HepG2 (cell line): ENCODE measurements around the gene TAF6. TPM values are rescaled to one million over a fixed set of nuclear protein-coding genes. Genes with fewer than 3 reads are reported as not detected.

Experiments used
- ASH2L ChIP-seq: fragments of 300-600, 200-600 bp; sonication (generic); IDR thresholded peaks from 2 replicates; pipeline ENCODE4 v1.7.0; 2017; ENCODE audit warnings: low read depth, mild to moderate bottlenecking, moderate library complexity, mixed read lengths, low read length; ENCODE audit not compliant: insufficient read length
- CBX1 ChIP-seq: IDR thresholded peaks from one replicate; pipeline ENCODE4 v1.6.1; 2016; ENCODE audit warnings: antibody characterized with exemption, low read depth
- DPF2 ChIP-seq: sonication (generic); formaldehyde crosslinking; IDR thresholded peaks from 2 replicates; pipeline ENCODE4 v1.4.0; 2020; ENCODE audit warnings: mild to moderate bottlenecking, low read depth, missing genetic modification reagents, borderline replicate concordance
- EZH2 ChIP-seq: conservative IDR thresholded peaks from 2 replicates; pipeline ENCODE4 v1.6.1; 2012; ENCODE audit warnings: mild to moderate bottlenecking, low read depth, low read length, moderate library complexity
- FIP1L1 ChIP-seq: fragments of 200-400 bp; formaldehyde crosslinking; IDR thresholded peaks from 2 replicates; pipeline ENCODE4 v1.6.1; 2018; ENCODE audit warnings: low read depth, mild to moderate bottlenecking, low read length, moderate library complexity, borderline replicate concordance; ENCODE audit not compliant: insufficient read depth
- FOXK2 ChIP-seq: fragments of 450-650 bp; IDR thresholded peaks from 2 replicates; pipeline ENCODE4 v1.6.1; 2016
- IRF2 ChIP-seq: IDR thresholded peaks from 2 replicates; pipeline ENCODE4 v1.6.1; 2018; ENCODE audit warnings: missing genetic modification reagents, missing compliant biosample characterization
- IRX3 ChIP-seq: sonication (generic); formaldehyde crosslinking; IDR thresholded peaks from 2 replicates; pipeline ENCODE4 v1.8.1; 2023; ENCODE audit warnings: mild to moderate bottlenecking, low read depth, missing genetic modification reagents, borderline replicate concordance
- KMT2B ChIP-seq: IDR thresholded peaks from 2 replicates; pipeline ENCODE4 v1.6.1; 2016; ENCODE audit warnings: missing genetic modification reagents, missing compliant biosample characterization
- MIER2 ChIP-seq: IDR thresholded peaks from 2 replicates; pipeline ENCODE4 v1.6.1; 2016; ENCODE audit warnings: missing biosample characterization, missing genetic modification reagents
- MNT ChIP-seq: fragments of 450-650 bp; IDR thresholded peaks from 2 replicates; pipeline ENCODE4 v1.6.1; 2016
- NFIC ChIP-seq: IDR thresholded peaks from 2 replicates; pipeline ENCODE4 v1.6.1; 2012; ENCODE audit warnings: mild to moderate bottlenecking, low read length, inconsistent platforms
- NR2F6 ChIP-seq, 2 experiments: IDR thresholded peaks; 2 replicates each; pipeline ENCODE4 v1.6.1; 2016; ENCODE audit warnings: antibody characterized with exemption in 1 of 2, mild to moderate bottlenecking in 1 of 2
- RCOR2 ChIP-seq: IDR thresholded peaks from 2 replicates; pipeline ENCODE4 v1.6.1; 2016; ENCODE audit warnings: missing biosample characterization, missing genetic modification reagents
- RFX5 ChIP-seq: IDR thresholded peaks from 2 replicates; pipeline ENCODE4 v1.6.1; 2011; ENCODE audit warnings: low read depth, low read length, improper control_type of control experiment
- SETDB1 ChIP-seq: sonication (generic); formaldehyde crosslinking; IDR thresholded peaks from 2 replicates; pipeline ENCODE4 v1.5.1; 2020; ENCODE audit warnings: missing genetic modification reagents, mild to moderate bottlenecking, borderline replicate concordance
- SNAI1 ChIP-seq: sonication (generic); formaldehyde crosslinking; IDR thresholded peaks from 2 replicates; pipeline ENCODE4 v1.5.0; 2020; ENCODE audit warnings: mild to moderate bottlenecking, missing genetic modification reagents, borderline replicate concordance
- U2AF2 ChIP-seq: fragments of 200-400 bp; formaldehyde crosslinking; IDR thresholded peaks from 2 replicates; pipeline ENCODE4 v1.6.1; 2017; ENCODE audit warnings: low read depth, mild to moderate bottlenecking, low read length
- ZMAT3 ChIP-seq: sonication (generic); formaldehyde crosslinking; conservative IDR thresholded peaks from 2 replicates; pipeline ENCODE4 v1.7.0; 2021; ENCODE audit warnings: missing genetic modification reagents
- ZMYM4 ChIP-seq: sonication (generic); formaldehyde crosslinking; IDR thresholded peaks from 2 replicates; pipeline ENCODE4 v1.8.1; 2023; ENCODE audit warnings: mild to moderate bottlenecking, missing genetic modification reagents
- ZNF138 ChIP-seq: sonication (generic); formaldehyde crosslinking; IDR thresholded peaks from 2 replicates; pipeline ENCODE4 v1.5.0; 2020; ENCODE audit warnings: mild to moderate bottlenecking, low read depth, missing genetic modification reagents
- ZNF333 ChIP-seq: sonication (generic); formaldehyde crosslinking; IDR thresholded peaks from 2 replicates; pipeline ENCODE4 v1.4.0; 2020; ENCODE audit warnings: mild to moderate bottlenecking, missing genetic modification reagents, borderline replicate concordance
- ZNF605 ChIP-seq: sonication (generic); formaldehyde crosslinking; IDR thresholded peaks from 2 replicates; pipeline ENCODE4 v1.8.0; 2022; ENCODE audit warnings: mild to moderate bottlenecking, missing genetic modification reagents
- ZNF720 ChIP-seq: sonication (generic); formaldehyde crosslinking; IDR thresholded peaks from 2 replicates; pipeline ENCODE4 v1.4.0; 2020; ENCODE audit warnings: missing genetic modification reagents
- ZNF841 ChIP-seq: sonication (generic); formaldehyde crosslinking; IDR thresholded peaks from 2 replicates; pipeline ENCODE4 v1.8.1; 2023; ENCODE audit warnings: missing genetic modification reagents, borderline replicate concordance
- ZNF878 ChIP-seq: sonication (generic); formaldehyde crosslinking; IDR thresholded peaks from 2 replicates; pipeline ENCODE4 v1.8.1; 2023; ENCODE audit warnings: mild to moderate bottlenecking, missing genetic modification reagents, moderate library complexity
- ZSCAN20 ChIP-seq: sonication (generic); formaldehyde crosslinking; IDR thresholded peaks from 2 replicates; pipeline ENCODE4 v1.4.0; 2020; ENCODE audit warnings: missing genetic modification reagents, mild to moderate bottlenecking, borderline replicate concordance
- polyA plus RNA-seq, 8 experiments: library from polyadenylated mRNA; depleted of rRNA in 3 of 8; stranded (reverse) in 7 of 8; unstranded in 1 of 8; fragments of >200 nt; fragmentation: Illumina TruSeq in 4 of 8; extraction: Trizol in 4 of 8; gene quantifications; 2 replicates each; pipeline versions ENCODE4 v1.2.1 to v1.2.3, GENCODE V29; 2011 to 2016; ENCODE audit warnings: low read depth in 4 of 8, missing spikeins in 1 of 8, mixed read lengths in 1 of 8; ENCODE audit not compliant: insufficient read depth in 1 of 8
- total RNA-seq, 5 experiments: library from RNA; depleted of rRNA; stranded (reverse); fragments of >200 nt; fragmentation: Illumina TruSeq; extraction: Trizol; gene quantifications; 2 replicates each; pipeline ENCODE4 v1.2.3, GENCODE V29; 2016; ENCODE audit warnings: low read depth in 1 of 5
- TF ChIP-seq, protein P1 (sequence below): sonication (generic); formaldehyde crosslinking; IDR thresholded peaks from 2 replicates; pipeline ENCODE4 v1.9.0; 2021; ENCODE audit warnings: missing genetic modification reagents, borderline replicate concordance

The TAF6 gene
- total and polyA plus RNA-seq, 2 of the 13 experiments (the other 11 are each of a cell fraction or from before 2014, with no cell fraction given) = 12.9 to 18.8 TPM

DNA sequence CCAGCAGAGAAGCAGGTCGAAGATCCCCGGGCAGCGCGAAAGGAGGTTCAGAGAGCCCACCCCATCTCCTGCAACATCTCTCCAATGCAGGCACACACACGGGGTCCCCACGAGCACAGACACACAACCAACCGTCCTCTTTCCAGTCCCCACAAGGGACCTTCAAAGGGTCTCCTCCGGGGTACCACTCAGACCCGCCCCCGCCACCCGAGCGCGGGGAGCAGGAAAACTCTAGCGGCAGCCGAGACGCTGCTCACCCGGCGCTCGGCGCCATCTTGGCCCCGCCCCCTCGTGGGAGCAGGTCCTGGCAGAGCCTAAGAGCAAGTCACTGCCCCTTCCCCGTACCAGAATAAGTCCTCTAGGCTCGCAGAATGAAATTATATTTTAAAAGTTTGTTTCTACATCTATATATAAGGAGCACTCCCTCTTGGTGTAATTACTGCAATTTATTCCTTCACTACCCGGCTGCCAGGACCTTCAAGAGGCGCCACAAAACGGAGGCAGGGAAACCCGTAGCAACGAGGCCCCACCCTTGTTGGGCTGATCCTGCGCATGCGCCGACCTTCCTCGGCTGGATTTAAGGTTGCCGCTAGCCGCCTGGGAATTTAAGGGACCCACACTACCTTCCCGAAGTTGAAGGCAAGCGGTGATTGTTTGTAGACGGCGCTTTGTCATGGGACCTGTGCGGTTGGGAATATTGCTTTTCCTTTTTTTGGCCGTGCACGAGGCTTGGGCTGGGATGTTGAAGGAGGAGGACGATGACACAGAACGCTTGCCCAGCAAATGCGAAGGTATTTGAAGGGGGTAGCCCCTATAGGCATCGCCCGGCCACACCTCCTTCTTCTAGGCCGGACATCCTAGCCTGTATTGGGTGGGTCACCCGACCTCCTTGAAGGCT lies at the start of gene TAF6, which contains the start of gene CNPY4 (continued):
- no peak for TF ChIP-seq IRX3 (CRISPR knock-in tag)
- TF ChIP-seq SETDB1 (CRISPR knock-in tag) = no peak
- no peak for TF ChIP-seq RFX5
- no peak; the same call in 1 of the 2 replicates for TF ChIP-seq ZMYM4 (CRISPR knock-in tag)
- TF ChIP-seq MNT = no peak
- peak; percentile 75 for TF ChIP-seq KMT2B (CRISPR knock-in tag)
- peak; percentile 31 for TF ChIP-seq IRF2 (CRISPR knock-in tag)
- no peak for TF ChIP-seq DPF2 (CRISPR knock-in tag)
- TF ChIP-seq, protein P1, sequence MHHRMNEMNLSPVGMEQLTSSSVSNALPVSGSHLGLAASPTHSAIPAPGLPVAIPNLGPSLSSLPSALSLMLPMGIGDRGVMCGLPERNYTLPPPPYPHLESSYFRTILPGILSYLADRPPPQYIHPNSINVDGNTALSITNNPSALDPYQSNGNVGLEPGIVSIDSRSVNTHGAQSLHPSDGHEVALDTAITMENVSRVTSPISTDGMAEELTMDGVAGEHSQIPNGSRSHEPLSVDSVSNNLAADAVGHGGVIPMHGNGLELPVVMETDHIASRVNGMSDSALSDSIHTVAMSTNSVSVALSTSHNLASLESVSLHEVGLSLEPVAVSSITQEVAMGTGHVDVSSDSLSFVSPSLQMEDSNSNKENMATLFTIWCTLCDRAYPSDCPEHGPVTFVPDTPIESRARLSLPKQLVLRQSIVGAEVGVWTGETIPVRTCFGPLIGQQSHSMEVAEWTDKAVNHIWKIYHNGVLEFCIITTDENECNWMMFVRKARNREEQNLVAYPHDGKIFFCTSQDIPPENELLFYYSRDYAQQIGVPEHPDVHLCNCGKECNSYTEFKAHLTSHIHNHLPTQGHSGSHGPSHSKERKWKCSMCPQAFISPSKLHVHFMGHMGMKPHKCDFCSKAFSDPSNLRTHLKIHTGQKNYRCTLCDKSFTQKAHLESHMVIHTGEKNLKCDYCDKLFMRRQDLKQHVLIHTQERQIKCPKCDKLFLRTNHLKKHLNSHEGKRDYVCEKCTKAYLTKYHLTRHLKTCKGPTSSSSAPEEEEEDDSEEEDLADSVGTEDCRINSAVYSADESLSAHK (CRISPR knock-in tag) = no peak
- TF ChIP-seq NR2F6 (IDR thresholded peaks at IDR 0.05) = no peak
- no peak for TF ChIP-seq NR2F6 (CRISPR knock-in tag; IDR thresholded peaks at IDR 0.05)
- TF ChIP-seq ZNF841 (CRISPR knock-in tag) = no peak
- TF ChIP-seq ZNF720 = no peak
- TF ChIP-seq ZNF878 (CRISPR knock-in tag) = 0 out of 2 replicates have a peak, but pooled peaks have one; percentile 59
- TF ChIP-seq EZH2 = no peak
- peak; percentile 84 for TF ChIP-seq ASH2L
- 0 out of 2 replicates have a peak, but pooled peaks have one; percentile 20 for TF ChIP-seq ZMAT3 (CRISPR knock-in tag)
- peak; percentile 92; the same call in 1 of the 2 replicates for TF ChIP-seq ZSCAN20 (CRISPR knock-in tag)
- no peak; the same call in 1 of the 2 replicates for TF ChIP-seq SNAI1 (CRISPR knock-in tag)
- TF ChIP-seq MIER2 (CRISPR knock-in tag) = no peak
- no peak for TF ChIP-seq CBX1
- TF ChIP-seq FOXK2 = no peak
- no peak for TF ChIP-seq ZNF138 (CRISPR knock-in tag)
- TF ChIP-seq RCOR2 (CRISPR knock-in tag) = no peak
- TF ChIP-seq U2AF2 = peak; percentile 90; the same call in 1 of the 2 replicates
- no peak for TF ChIP-seq ZNF333
- no peak for TF ChIP-seq NFIC
- 0 out of 2 replicates have a peak, but pooled peaks have one; percentile 33 for TF ChIP-seq ZNF605 (CRISPR knock-in tag)
- TF ChIP-seq FIP1L1 = no peak
